T-helper 17 cell (primary cell): ENCODE measurements around the gene CACFD1. TPM values are rescaled to one million over a fixed set of nuclear protein-coding genes. Genes with fewer than 3 reads are reported as not detected.
"Not testable (repeated sequence)": the region's sequence is repeated elsewhere in the genome, so short reads cannot be mapped to it uniquely, and the experiment has no call there.

ENCODE experiments used
- ATAC-seq: fragments of 150-1000 bp; cut with Tn5 transposase; 2 replicates; pipeline ENCODE4 v1.10.0; 2021; ENCODE audit warnings: mild to moderate bottlenecking, moderate library complexity
- DNase-seq, 3 donors: peaks; one replicate each; pipeline versions ENCODE4 v3.0.0 to v3.0.0-alpha.2; 2020 to 2021
- H3K9me3 ChIP-seq: one replicate; pipeline ENCODE4 v1.7.0; 2013; ENCODE audit warnings: low read length, mild to moderate bottlenecking; ENCODE audit not compliant: control insufficient read depth, poor library complexity, severe bottlenecking
- H3K27ac Mint-ChIP-seq: one replicate; pipeline ENCODE4 v1.8.0; 2022; ENCODE audit warnings: mild to moderate bottlenecking, moderate library complexity, mixed read lengths
- H3K27me3 Mint-ChIP-seq: one replicate; pipeline ENCODE4 v1.8.0; 2022; ENCODE audit warnings: mixed read lengths
- H3K36me3 Mint-ChIP-seq: one replicate; pipeline ENCODE4 v1.8.0; 2022; ENCODE audit warnings: low read depth, mixed read lengths
- H3K4me1 Mint-ChIP-seq: one replicate; pipeline ENCODE4 v1.8.0; 2022; ENCODE audit warnings: mild to moderate bottlenecking, mixed read lengths
- H3K4me3 Mint-ChIP-seq: one replicate; pipeline ENCODE4 v1.8.0; 2022; ENCODE audit warnings: mild to moderate bottlenecking, moderate library complexity, mixed read lengths
- total RNA-seq, 4 donors: library from RNA in 2 of 4; stranded (reverse) in 2 of 4; gene quantifications; one replicate each; pipeline ENCODE4 v1.2.3 and lab custom pipeline; 2022 to 2026

Gene CACFD1
- total RNA-seq, 2 donors from 2014 or later: 1.4 to 3.8 TPM

GRCh38 chr9:133448487-133448972 is 11.2 kb upstream of the CACFD1 start:
- Mint-ChIP-seq H3K27ac (no peak overlapping the region), H3K4me3 (no peak overlapping the region), H3K4me1 (no peaks in the 10 kb centered on the region), H3K27me3 (peaks cover 14% of the 10 kb centered on the region), H3K36me3 (no peaks in the 10 kb centered on the region)
- H3K9me3 ChIP-seq: no peaks in the 10 kb centered on the region
- ATAC-seq (no peak), DNase-seq (no peak)

- H3K4me1 Mint-ChIP-seq: no peaks in the 10 kb centered on the region
- no peak for DNase-seq
- peaks cover 25% of the 10 kb centered on the region for H3K27me3 Mint-ChIP-seq
- no peak overlapping the region for H3K4me3 Mint-ChIP-seq
- H3K27ac Mint-ChIP-seq: no peak overlapping the region
- no peak for ATAC-seq
- no peaks in the 10 kb centered on the region for H3K9me3 ChIP-seq
- H3K36me3 Mint-ChIP-seq: no peaks in the 10 kb centered on the region
Measured at GRCh38 chr9:133449760-133450159, 10.0 kb upstream of the CACFD1 start.

- peaks cover 12% of the 10 kb centered on the region for H3K27me3 Mint-ChIP-seq
- H3K27ac Mint-ChIP-seq: not testable (repeated sequence)
Measured at GRCh38 chr9:133451865-133452264, 7.9 kb upstream of the CACFD1 start.

GRCh38 chr9:133452562-133452961 is 7.2 kb upstream of the CACFD1 start:
- DNase-seq: no peak
- Mint-ChIP-seq H3K4me3 (no peak overlapping the region), H3K4me1 (no peaks in the 10 kb centered on the region), H3K36me3 (no peaks in the 10 kb centered on the region), H3K27me3 (peaks cover 12% of the 10 kb centered on the region), H3K27ac (no peak overlapping the region)
- ATAC-seq: no peak
- no peaks in the 10 kb centered on the region for H3K9me3 ChIP-seq

More at GRCh38 chr9:133451865-133452264, 7.9 kb upstream of the CACFD1 start:
- not testable (repeated sequence) for ATAC-seq, H3K9me3 ChIP-seq, H3K4me1 Mint-ChIP-seq, H3K36me3 Mint-ChIP-seq, DNase-seq, H3K4me3 Mint-ChIP-seq

- Mint-ChIP-seq H3K27me3 (peaks cover 12% of the 10 kb centered on the region), H3K36me3 (no peaks in the 10 kb centered on the region), H3K27ac (peak overlapping the region; percentile 19), H3K4me3 (no peak overlapping the region), H3K4me1 (no peaks in the 10 kb centered on the region)
- DNase-seq: no peak
- H3K9me3 ChIP-seq: no peaks in the 10 kb centered on the region
- ATAC-seq: no peak
Measured at GRCh38 chr9:133453651-133454050, 6.1 kb upstream of the CACFD1 start.

- ATAC-seq: no peak
- no peaks in the 10 kb centered on the region for H3K9me3 ChIP-seq
- Mint-ChIP-seq H3K36me3 (no peaks in the 10 kb centered on the region), H3K27me3 (peaks cover 12% of the 10 kb centered on the region), H3K4me3 (no peak overlapping the region), H3K27ac (no peak overlapping the region), H3K4me1 (no peaks in the 10 kb centered on the region)
- no peak for DNase-seq
Measured at GRCh38 chr9:133454325-133454724, 5.5 kb upstream of the CACFD1 start.

GRCh38 chr9:133454943-133455673 is 4.7 kb upstream of the CACFD1 start:
- H3K27ac Mint-ChIP-seq: no peak overlapping the region
- ATAC-seq (no peak), DNase-seq (no peak)
- H3K4me1 Mint-ChIP-seq: peaks cover 4% of the 10 kb centered on the region
- H3K9me3 ChIP-seq: no peaks in the 10 kb centered on the region
- no peaks in the 10 kb centered on the region for H3K36me3 Mint-ChIP-seq
- H3K4me3 Mint-ChIP-seq: no peak overlapping the region
- H3K27me3 Mint-ChIP-seq: peaks cover 12% of the 10 kb centered on the region

GRCh38 chr9:133455936-133456335 is 3.8 kb upstream of the CACFD1 start:
- peaks cover 6% of the 10 kb centered on the region for H3K4me1 Mint-ChIP-seq
- DNase-seq (no peak), ATAC-seq (no peak)
- no peaks in the 10 kb centered on the region for H3K9me3 ChIP-seq
- H3K36me3 Mint-ChIP-seq: no peaks in the 10 kb centered on the region
- H3K4me3 Mint-ChIP-seq: no peak overlapping the region
- H3K27ac Mint-ChIP-seq: no peak overlapping the region
- peaks cover 12% of the 10 kb centered on the region for H3K27me3 Mint-ChIP-seq

- H3K27ac Mint-ChIP-seq: no peak overlapping the region
- no peaks in the 10 kb centered on the region for H3K36me3 Mint-ChIP-seq
- H3K9me3 ChIP-seq: no peaks in the 10 kb centered on the region
- H3K4me1 Mint-ChIP-seq: peaks cover 6% of the 10 kb centered on the region
- H3K27me3 Mint-ChIP-seq: peaks cover 12% of the 10 kb centered on the region
- ATAC-seq (no peak), DNase-seq (no peak)
- H3K4me3 Mint-ChIP-seq: no peak overlapping the region
Measured at GRCh38 chr9:133456409-133456808, 3.4 kb upstream of the CACFD1 start.

GRCh38 chr9:133457233-133457632 is 2.5 kb upstream of the CACFD1 start:
- DNase-seq: no peak
- no peaks in the 10 kb centered on the region for H3K36me3 Mint-ChIP-seq
- peaks cover 6% of the 10 kb centered on the region for H3K4me1 Mint-ChIP-seq
- ATAC-seq: no peak
- no peaks in the 10 kb centered on the region for H3K9me3 ChIP-seq
- no peak overlapping the region for H3K4me3 Mint-ChIP-seq
- H3K27ac Mint-ChIP-seq: no peak overlapping the region
- H3K27me3 Mint-ChIP-seq: peaks cover 12% of the 10 kb centered on the region

- no peak for ATAC-seq
- H3K9me3 ChIP-seq: no peaks in the 10 kb centered on the region
- no peak for DNase-seq
- Mint-ChIP-seq H3K4me1 (peaks cover 10% of the 10 kb centered on the region), H3K36me3 (no peaks in the 10 kb centered on the region), H3K27me3 (peaks cover 12% of the 10 kb centered on the region), H3K4me3 (no peak overlapping the region), H3K27ac (no peak overlapping the region)
Measured at GRCh38 chr9:133457748-133458147, 2.0 kb upstream of the CACFD1 start.

GRCh38 chr9:133458643-133459312 is 1.0 kb upstream of the CACFD1 start:
- no peaks in the 10 kb centered on the region for H3K36me3 Mint-ChIP-seq
- H3K4me1 Mint-ChIP-seq: peaks cover 10% of the 10 kb centered on the region
- ATAC-seq (no peak), DNase-seq (no peak)
- peak overlapping the region; percentile 95 for H3K4me3 Mint-ChIP-seq
- H3K27ac Mint-ChIP-seq: peak overlapping the region; percentile 43
- H3K27me3 Mint-ChIP-seq: peaks cover 10% of the 10 kb centered on the region
- no peaks in the 10 kb centered on the region for H3K9me3 ChIP-seq

- Mint-ChIP-seq H3K4me3 (peak overlapping the region; percentile 77), H3K27ac (peak overlapping the region; percentile 86), H3K27me3 (no peaks in the 10 kb centered on the region), H3K36me3 (no peaks in the 10 kb centered on the region), H3K4me1 (peaks cover 10% of the 10 kb centered on the region)
- DNase-seq: peak in 2 of 3 donors; percentile 38 to 54
- H3K9me3 ChIP-seq: no peaks in the 10 kb centered on the region
- ATAC-seq: peak; percentile 22
Measured at GRCh38 chr9:133460405-133461175, 812 bp downstream of the CACFD1 start.
